Esophagus mucosa (tissue), 1 donor: ENCODE results near the gene MCHR1. TPM values are rescaled to one million over a fixed set of nuclear protein-coding genes. Genes with fewer than 3 reads are reported as not detected.
"Not testable (repeated sequence)": the region's sequence is repeated elsewhere in the genome, so short reads cannot be mapped to it uniquely, and the experiment has no call there.

Experiments used
- ATAC-seq: fragments of 200-7000 bp; cut with Tn5 transposase; one replicate; pipeline ENCODE4 v1.9.1; 2020
- total RNA-seq: library from RNA; stranded (reverse); gene quantifications from one replicate; pipeline ENCODE4 v1.2.4, GENCODE V29; 2023
- donor health status: DM: yes; HTN: yes; CAD: no.

The MCHR1 gene
- total RNA-seq, 1 donor from 2014 or later, result not detected

- ATAC-seq, result no peak
These were observed 12.2 kb downstream of the MCHR1 start for GRCh38 chr22:40691532-40691931.

GRCh38 chr22:40694411-40694810, 15.1 kb downstream of the MCHR1 start:
- no peak for ATAC-seq

- no peak for ATAC-seq
These were observed 22.0 kb downstream of the MCHR1 start for GRCh38 chr22:40701274-40701673.

GRCh38 chr22:40703174-40703573, 23.9 kb downstream of the MCHR1 start:
- ATAC-seq, result no peak

GRCh38 chr22:40703736-40704135, 24.5 kb downstream of the MCHR1 start:
- ATAC-seq, result no peak

- ATAC-seq, result no peak
These were observed 26.8 kb downstream of the MCHR1 start for GRCh38 chr22:40705918-40706682.

- ATAC-seq, result no peak
These were observed 27.9 kb downstream of the MCHR1 start for GRCh38 chr22:40707154-40707553.

- ATAC-seq, result no peak
These were observed 28.9 kb downstream of the MCHR1 start for GRCh38 chr22:40708177-40708576.

GRCh38 chr22:40709752-40710413, 30.6 kb downstream of the MCHR1 start:
- peak; percentile 18 for ATAC-seq

GRCh38 chr22:40712311-40712710, 33.0 kb downstream of the MCHR1 start:
- no peak for ATAC-seq

- no peak for ATAC-seq
These were observed 35.4 kb downstream of the MCHR1 start for GRCh38 chr22:40714499-40715337.

GRCh38 chr22:40716116-40716515, 36.8 kb downstream of the MCHR1 start:
- ATAC-seq, result no peak

GRCh38 chr22:40717657-40718056, 38.4 kb downstream of the MCHR1 start:
- not testable (repeated sequence) for ATAC-seq

GRCh38 chr22:40718250-40719204, 39.2 kb downstream of the MCHR1 start:
- ATAC-seq, result no peak

- ATAC-seq, result no peak
These were observed 40.3 kb downstream of the MCHR1 start for GRCh38 chr22:40719599-40719998.

- ATAC-seq, result not testable (repeated sequence)
These were observed 40.9 kb downstream of the MCHR1 start for GRCh38 chr22:40720156-40720537.

GRCh38 chr22:40720538-40721256, 41.4 kb downstream of the MCHR1 start:
- no peak for ATAC-seq

- ATAC-seq, result peak; percentile 19
These were observed 42.0 kb downstream of the MCHR1 start for GRCh38 chr22:40721266-40721665.

GRCh38 chr22:40723396-40723933, 44.2 kb downstream of the MCHR1 start:
- ATAC-seq, result no peak

- no peak for ATAC-seq
These were observed 47.2 kb downstream of the MCHR1 start for GRCh38 chr22:40726514-40726913.
